ENCODE data around the gene FAM111B. TPM values are rescaled to one million over a fixed set of nuclear protein-coding genes. Genes with fewer than 3 reads are reported as not detected.

FAM111B gene
- total and polyA plus RNA-seq, 2 experiments from 2014 or later = 1.8 to 3.5 TPM

- DNase-seq (ENCODE audit: low read depth in 1 of 2, low spot score in 1 of 2) = peak in 1 of 2 donors; percentile 11
- Histone ChIP-seq H3K36me3 (no peaks in the 10 kb centered on the region), H3K4me1 (ENCODE audit: low read depth) (no peaks in the 10 kb centered on the region), H3K4me3 (peak overlapping the region; percentile 53), H3K9me3 (ENCODE audit: low read depth) (no peaks in the 10 kb centered on the region), H3K27me3 (peaks cover 57% of the 10 kb centered on the region), H3K27ac (no peak overlapping the region)
- TF ChIP-seq, protein P1, sequence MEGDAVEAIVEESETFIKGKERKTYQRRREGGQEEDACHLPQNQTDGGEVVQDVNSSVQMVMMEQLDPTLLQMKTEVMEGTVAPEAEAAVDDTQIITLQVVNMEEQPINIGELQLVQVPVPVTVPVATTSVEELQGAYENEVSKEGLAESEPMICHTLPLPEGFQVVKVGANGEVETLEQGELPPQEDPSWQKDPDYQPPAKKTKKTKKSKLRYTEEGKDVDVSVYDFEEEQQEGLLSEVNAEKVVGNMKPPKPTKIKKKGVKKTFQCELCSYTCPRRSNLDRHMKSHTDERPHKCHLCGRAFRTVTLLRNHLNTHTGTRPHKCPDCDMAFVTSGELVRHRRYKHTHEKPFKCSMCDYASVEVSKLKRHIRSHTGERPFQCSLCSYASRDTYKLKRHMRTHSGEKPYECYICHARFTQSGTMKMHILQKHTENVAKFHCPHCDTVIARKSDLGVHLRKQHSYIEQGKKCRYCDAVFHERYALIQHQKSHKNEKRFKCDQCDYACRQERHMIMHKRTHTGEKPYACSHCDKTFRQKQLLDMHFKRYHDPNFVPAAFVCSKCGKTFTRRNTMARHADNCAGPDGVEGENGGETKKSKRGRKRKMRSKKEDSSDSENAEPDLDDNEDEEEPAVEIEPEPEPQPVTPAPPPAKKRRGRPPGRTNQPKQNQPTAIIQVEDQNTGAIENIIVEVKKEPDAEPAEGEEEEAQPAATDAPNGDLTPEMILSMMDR (IDR thresholded peaks at IDR 0.05; ENCODE audit: low read depth, low read length) = no peak
Observed at GRCh38 chr11:59141673-59142460, 34.8 kb downstream of the FAM111B start.

GRCh38 chr11:59142530-59143507, 35.8 kb downstream of the FAM111B start, which contains the start of gene FAM111A:
Gene FAM111A (plus strand): TSS chr11:59142856. CDS start chr11:59148873, 6,017 bp downstream.
- H3K27ac ChIP-seq = no peak within 1 kb of the TSS
- H3K36me3 ChIP-seq = no peaks in the 10 kb centered on the region
- DNase-seq (ENCODE audit: low read depth in 1 of 2, low spot score in 1 of 2) = peak; percentile 75 to 90
- TF ChIP-seq, protein P1 (IDR thresholded peaks at IDR 0.05; ENCODE audit: low read depth, low read length) = peak; percentile 43
- H3K27me3 ChIP-seq = peaks cover 57% of the 10 kb centered on the region
- H3K4me1 ChIP-seq (ENCODE audit: low read depth) = no peaks in the 10 kb centered on the region
- H3K9me3 ChIP-seq (ENCODE audit: low read depth) = no peaks in the 10 kb centered on the region
- peak within 1 kb of the TSS; percentile 53 for H3K4me3 ChIP-seq

- Histone ChIP-seq H3K27me3 (peaks cover 57% of the 10 kb centered on the region), H3K4me3 (no peak overlapping the region), H3K27ac (no peak overlapping the region), H3K9me3 (ENCODE audit: low read depth) (no peaks in the 10 kb centered on the region), H3K4me1 (ENCODE audit: low read depth) (no peaks in the 10 kb centered on the region), H3K36me3 (no peaks in the 10 kb centered on the region)
- TF ChIP-seq, protein P1 (IDR thresholded peaks at IDR 0.05; ENCODE audit: low read depth, low read length) = no peak
- DNase-seq (ENCODE audit: low read depth in 1 of 2, low spot score in 1 of 2) = no peak
Observed at GRCh38 chr11:59144096-59144495, 37.1 kb downstream of the FAM111B start.

DNA sequence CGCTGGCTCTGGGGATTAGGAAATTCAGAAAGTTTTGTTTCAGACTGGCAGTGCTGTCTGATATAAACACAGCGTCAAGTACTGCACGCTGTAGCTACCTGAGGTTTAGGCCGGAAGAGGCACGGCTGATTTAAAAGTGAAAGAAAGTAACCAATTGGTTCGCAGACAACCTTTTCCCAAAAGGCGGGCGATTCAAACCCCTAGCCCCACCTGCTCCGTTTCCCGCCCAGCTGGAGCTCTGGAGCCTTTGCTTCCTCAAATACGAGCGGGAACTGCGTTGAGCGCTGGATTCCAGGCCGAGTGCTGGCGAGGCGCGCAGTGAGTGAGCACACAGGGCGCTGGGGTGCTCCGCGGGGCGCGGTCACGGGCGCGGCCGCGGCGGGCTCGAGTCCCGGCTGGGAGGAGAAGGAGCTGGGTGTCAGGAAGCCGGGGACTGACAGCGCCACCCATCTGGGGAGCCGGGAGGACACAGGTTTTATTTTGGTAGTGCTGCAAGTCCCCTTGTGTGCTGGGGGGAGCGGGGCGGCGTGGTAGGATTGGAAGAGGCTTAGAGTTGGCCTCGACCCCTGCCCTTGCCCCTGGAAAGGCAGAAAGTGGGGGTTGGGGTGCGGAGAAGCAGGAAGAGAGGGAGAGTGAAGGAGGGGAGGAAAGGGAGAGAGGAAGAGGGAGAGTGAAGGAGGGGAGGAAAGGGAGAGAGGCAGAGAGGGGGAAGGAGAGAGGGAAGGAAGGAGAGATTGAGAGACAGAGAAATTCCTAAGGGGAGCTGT, 37.7 kb downstream of the FAM111B start:
- no peaks in the 10 kb centered on the region for H3K4me1 ChIP-seq (ENCODE audit: low read depth)
- H3K27ac ChIP-seq = no peak overlapping the region
- peaks cover 57% of the 10 kb centered on the region for H3K27me3 ChIP-seq
- peak; percentile 72 to 87 for DNase-seq (ENCODE audit: low read depth in 1 of 2, low spot score in 1 of 2)
- H3K9me3 ChIP-seq (ENCODE audit: low read depth) = no peaks in the 10 kb centered on the region
- TF ChIP-seq, protein P1 (IDR thresholded peaks at IDR 0.05; ENCODE audit: low read depth, low read length) = peak; percentile 15
- H3K36me3 ChIP-seq = no peaks in the 10 kb centered on the region
- peak overlapping the region; percentile 7 for H3K4me3 ChIP-seq

GRCh38 chr11:59145534-59145933, 38.5 kb downstream of the FAM111B start:
- DNase-seq (ENCODE audit: low read depth in 1 of 2, low spot score in 1 of 2) = peak in 1 of 2 donors; percentile 82
- H3K9me3 ChIP-seq (ENCODE audit: low read depth) = no peaks in the 10 kb centered on the region
- TF ChIP-seq, protein P1 (IDR thresholded peaks at IDR 0.05; ENCODE audit: low read depth, low read length) = no peak
- no peaks in the 10 kb centered on the region for H3K36me3 ChIP-seq
- no peak overlapping the region for H3K27ac ChIP-seq
- peaks cover 55% of the 10 kb centered on the region for H3K27me3 ChIP-seq
- no peaks in the 10 kb centered on the region for H3K4me1 ChIP-seq (ENCODE audit: low read depth)
- no peak overlapping the region for H3K4me3 ChIP-seq

Data from cardiac muscle cell (in vitro differentiated cells and primary cell).